GM06990 (cell line): ENCODE measurements around the gene CFAP46.

Experiments used
- DNase-seq: peaks from one replicate; pipeline ENCODE4 v3.0.0-alpha.2; 2011; ENCODE audit not compliant: insufficient read length; ENCODE audit errors: extremely low read depth
- H3K27me3 ChIP-seq: replicated peaks from 2 replicates; pipeline ENCODE4 v1.6.0; 2011; ENCODE audit warnings: low read length; ENCODE audit not compliant: control insufficient read depth, insufficient read depth
- H3K36me3 ChIP-seq: 2 replicates; pipeline ENCODE4 v1.5.1; 2011; ENCODE audit warnings: low read length; ENCODE audit not compliant: control insufficient read depth, insufficient read depth
- H3K4me3 ChIP-seq: replicated peaks from 2 replicates; pipeline ENCODE4 v1.5.1; 2011; ENCODE audit warnings: low read depth, mild to moderate bottlenecking, control low read depth, low read length
- TF ChIP-seq, protein P1 (sequence below): IDR thresholded peaks from 2 replicates; pipeline ENCODE4 v1.5.1; 2011; ENCODE audit warnings: low read length, control low read depth, mild to moderate bottlenecking, inconsistent platforms; ENCODE audit not compliant: insufficient read depth, poor library complexity, severe bottlenecking

The CFAP46 gene

DNA sequence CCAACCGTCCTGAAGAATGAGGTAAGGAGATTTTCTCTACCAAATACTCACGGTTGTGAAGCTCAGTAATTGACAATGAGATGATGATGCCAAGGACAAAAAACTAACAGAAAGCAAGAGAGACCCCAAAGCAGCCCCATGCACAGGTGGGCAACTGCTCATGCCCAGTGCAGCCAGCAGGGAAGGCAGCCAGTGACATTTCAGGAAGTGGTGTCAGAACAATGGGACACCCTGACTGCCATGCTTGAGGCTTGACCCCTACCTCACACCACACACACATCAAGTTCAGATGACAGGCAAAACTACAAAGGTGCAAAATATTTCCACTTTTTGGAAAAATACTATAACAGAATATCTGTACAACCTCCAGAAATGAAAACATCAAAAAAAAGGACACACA, 66.9 kb downstream of the CFAP46 start:
- Histone ChIP-seq H3K4me3 (no peak overlapping the region), H3K27me3 (no peaks in the 10 kb centered on the region), H3K36me3 (no peaks in the 10 kb centered on the region)
- TF ChIP-seq, protein P1, sequence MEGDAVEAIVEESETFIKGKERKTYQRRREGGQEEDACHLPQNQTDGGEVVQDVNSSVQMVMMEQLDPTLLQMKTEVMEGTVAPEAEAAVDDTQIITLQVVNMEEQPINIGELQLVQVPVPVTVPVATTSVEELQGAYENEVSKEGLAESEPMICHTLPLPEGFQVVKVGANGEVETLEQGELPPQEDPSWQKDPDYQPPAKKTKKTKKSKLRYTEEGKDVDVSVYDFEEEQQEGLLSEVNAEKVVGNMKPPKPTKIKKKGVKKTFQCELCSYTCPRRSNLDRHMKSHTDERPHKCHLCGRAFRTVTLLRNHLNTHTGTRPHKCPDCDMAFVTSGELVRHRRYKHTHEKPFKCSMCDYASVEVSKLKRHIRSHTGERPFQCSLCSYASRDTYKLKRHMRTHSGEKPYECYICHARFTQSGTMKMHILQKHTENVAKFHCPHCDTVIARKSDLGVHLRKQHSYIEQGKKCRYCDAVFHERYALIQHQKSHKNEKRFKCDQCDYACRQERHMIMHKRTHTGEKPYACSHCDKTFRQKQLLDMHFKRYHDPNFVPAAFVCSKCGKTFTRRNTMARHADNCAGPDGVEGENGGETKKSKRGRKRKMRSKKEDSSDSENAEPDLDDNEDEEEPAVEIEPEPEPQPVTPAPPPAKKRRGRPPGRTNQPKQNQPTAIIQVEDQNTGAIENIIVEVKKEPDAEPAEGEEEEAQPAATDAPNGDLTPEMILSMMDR: no peak
- DNase-seq: no peak

- TF ChIP-seq, protein P1: no peak
- Histone ChIP-seq H3K27me3 (no peaks in the 10 kb centered on the region), H3K36me3 (no peaks in the 10 kb centered on the region), H3K4me3 (no peak overlapping the region)
- DNase-seq: no peak
These were observed 69.0 kb downstream of the CFAP46 start for GRCh38 chr10:132873395-132873794.

- DNase-seq: no peak
- no peaks in the 10 kb centered on the region for H3K27me3 ChIP-seq
- no peak overlapping the region for H3K4me3 ChIP-seq
- H3K36me3 ChIP-seq: no peaks in the 10 kb centered on the region
- TF ChIP-seq, protein P1: no peak
These were observed 69.7 kb downstream of the CFAP46 start for GRCh38 chr10:132872658-132873057.

DNA sequence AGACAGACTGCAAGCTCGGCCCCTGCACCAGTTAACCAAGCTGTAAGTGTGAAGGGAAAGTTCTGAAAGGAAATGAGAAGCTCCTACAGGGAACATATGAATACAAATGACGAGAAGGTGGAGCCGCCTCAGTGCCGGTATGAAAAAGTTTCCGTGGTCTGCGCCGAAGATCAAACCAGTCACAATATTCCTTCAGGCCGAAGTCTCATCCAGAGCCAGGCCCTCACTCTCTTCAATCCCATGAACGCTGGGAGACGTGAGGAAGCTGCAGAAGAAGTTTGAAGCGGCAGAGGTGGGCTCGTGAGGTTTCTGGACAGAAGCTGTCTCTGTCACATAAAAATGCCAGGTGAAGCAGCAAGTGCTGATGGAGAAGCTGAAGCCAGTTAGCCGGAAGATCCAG, 71.9 kb downstream of the CFAP46 start:
- TF ChIP-seq, protein P1: no peak
- DNase-seq: no peak
- Histone ChIP-seq H3K36me3 (no peaks in the 10 kb centered on the region), H3K4me3 (no peak overlapping the region), H3K27me3 (no peaks in the 10 kb centered on the region)

DNA sequence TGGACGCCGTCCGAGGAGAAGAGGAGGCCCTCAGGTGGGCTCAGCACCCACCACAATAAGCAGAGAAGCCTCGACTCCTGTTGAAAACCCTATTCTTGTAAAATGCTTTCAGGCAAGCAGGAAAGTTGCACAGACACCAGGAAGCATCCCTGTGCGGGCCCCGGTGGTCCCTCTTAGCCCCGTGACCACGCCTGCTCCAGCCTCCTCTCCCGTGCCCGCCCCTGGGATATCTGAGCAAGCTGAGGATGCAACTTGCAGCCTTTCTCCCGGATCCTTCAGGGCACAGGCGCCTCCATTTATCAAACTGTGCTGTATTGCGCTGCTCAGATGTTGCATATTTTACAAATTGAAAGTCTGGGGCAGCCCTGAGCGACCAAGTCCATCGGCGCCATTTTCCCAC, 72.7 kb downstream of the CFAP46 start:
- Histone ChIP-seq H3K36me3 (no peaks in the 10 kb centered on the region), H3K4me3 (no peak overlapping the region), H3K27me3 (no peaks in the 10 kb centered on the region)
- DNase-seq: no peak
- TF ChIP-seq, protein P1: no peak

DNA sequence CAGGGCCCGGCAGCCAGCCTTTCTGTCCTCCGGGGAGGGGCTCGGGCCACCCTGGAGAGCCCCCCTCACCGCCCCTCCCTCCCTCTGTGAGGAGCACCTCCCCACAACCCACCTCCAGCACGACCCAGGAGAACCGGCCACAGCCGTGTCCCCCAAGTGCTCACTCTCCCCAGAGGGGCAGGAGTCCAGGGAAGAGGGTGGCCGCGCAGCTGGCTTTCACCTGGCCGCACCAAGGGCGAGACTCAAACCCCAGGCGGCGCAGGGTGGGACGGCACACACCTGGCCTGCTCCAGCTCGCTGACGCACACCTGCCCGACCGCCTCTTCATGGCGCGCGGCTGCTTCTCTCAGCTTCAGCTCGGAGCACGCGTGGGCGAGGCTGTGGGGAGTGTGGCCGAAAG, 73.4 kb downstream of the CFAP46 start:
- Histone ChIP-seq H3K36me3 (no peaks in the 10 kb centered on the region), H3K27me3 (no peaks in the 10 kb centered on the region), H3K4me3 (no peak overlapping the region)
- TF ChIP-seq, protein P1: no peak
- DNase-seq: no peak
